B cell (primary cell): ENCODE measurements around the gene ROBO2. TPM values are rescaled to one million over a fixed set of nuclear protein-coding genes. Genes with fewer than 3 reads are reported as not detected.

ENCODE experiments used
- ATAC-seq: fragments of 200-7000 bp; cut with Tn5 transposase; one replicate; pipeline ENCODE4 v1.10.0; 2021; ENCODE audit warnings: low read depth, mild to moderate bottlenecking, moderate number of reproducible peaks, moderate library complexity
- CTCF ChIA-PET: fragments of 350-600 bp; sonication (Branson Sonifier 250); formaldehyde crosslinking; loops from one replicate; lab custom pipeline; 2021; ENCODE audit warnings: antibody characterized with exemption, inconsistent platforms; lab: Charles Lee
- POLR2A ChIA-PET: fragments of 350-600 bp; sonication (Branson Sonifier 250); formaldehyde crosslinking; loops from one replicate; lab custom pipeline; 2021; ENCODE audit warnings: antibody characterized with exemption; lab: Charles Lee
- DNase-seq: peaks from one replicate; pipeline ENCODE4 v3.0.0; 2013
- H2AFZ ChIP-seq: 2 replicates; pipeline ENCODE4 v1.6.1; 2012; ENCODE audit warnings: mild to moderate bottlenecking, low read depth, low read length; ENCODE audit not compliant: insufficient read depth, poor library complexity, severe bottlenecking
- H3K27ac ChIP-seq, 2 donors: 1 replicate in 1 of 2; 2 replicates in 1 of 2; pipeline ENCODE4 v1.5.1; 2012 to 2013; ENCODE audit warnings: low read length in 2 of 2, mild to moderate bottlenecking in 2 of 2, moderate library complexity in 1 of 2
- H3K27me3 ChIP-seq, 4 experiments: fragments of 200-600 bp in 1 of 4; sonication (generic) in 1 of 4; replicated peaks in 1 of 4; 1 replicate in 2 of 4; 2 replicates in 2 of 4; pipeline versions ENCODE4 v1.6.1 to v1.7.0; 2013 to 2016; ENCODE audit warnings: low read length in 3 of 4, mild to moderate bottlenecking in 2 of 4, mixed read lengths in 1 of 4, moderate library complexity in 1 of 4; ENCODE audit not compliant: insufficient read depth in 4 of 4, control insufficient read depth in 3 of 4; ENCODE audit errors: control extremely low read depth in 1 of 4
- H3K36me3 ChIP-seq, 2 experiments: replicated peaks in 1 of 2; 1 replicate in 1 of 2; 2 replicates in 1 of 2; pipeline versions ENCODE4 v1.6.1 to v1.7.1; 2013; ENCODE audit warnings: low read length in 1 of 2; ENCODE audit not compliant: insufficient read depth in 2 of 2, control insufficient read depth in 1 of 2; ENCODE audit errors: control extremely low read depth in 1 of 2, extremely low read depth in 1 of 2
- H3K4me1 ChIP-seq, 2 donors: fragments of 200-600 bp in 1 of 2; sonication (generic) in 1 of 2; 1 replicate in 1 of 2; 2 replicates in 1 of 2; pipeline versions ENCODE4 v1.5.1 to v1.6.1; 2013 to 2017; ENCODE audit warnings: low read length in 2 of 2; ENCODE audit not compliant: control insufficient read depth in 2 of 2, insufficient read depth in 2 of 2
- H3K4me2 ChIP-seq: replicated peaks from 2 replicates; pipeline ENCODE3; 2012; ENCODE audit warnings: mild to moderate bottlenecking, low read depth, low read length; ENCODE audit not compliant: poor library complexity, severe bottlenecking
- H3K4me3 ChIP-seq, 5 experiments: fragments of 200-600 bp in 1 of 5; sonication (generic) in 1 of 5; 1 replicate in 3 of 5; 2 replicates in 2 of 5; pipeline versions ENCODE4 v1.5.1 to v1.7.0; 2011 to 2016; ENCODE audit warnings: low read length in 4 of 5, mild to moderate bottlenecking in 4 of 5, low read depth in 2 of 5, control low read depth in 1 of 5, moderate library complexity in 1 of 5; ENCODE audit not compliant: insufficient read depth in 1 of 5; ENCODE audit errors: control extremely low read depth in 1 of 5, extremely low read depth in 1 of 5
- H3K79me2 ChIP-seq: fragments of 200-600 bp; sonication (generic); one replicate; pipeline ENCODE4 v1.6.0; 2016; ENCODE audit warnings: low read length; ENCODE audit not compliant: control insufficient read depth, insufficient read depth
- H3K9ac ChIP-seq: fragments of 200-600 bp; sonication (generic); 2 replicates; pipeline ENCODE4 v1.6.1; 2017; ENCODE audit warnings: mild to moderate bottlenecking, low read length, moderate library complexity
- H3K9me3 ChIP-seq, 3 donors: one replicate each; pipeline versions ENCODE4 v1.6.1 to v1.7.1; 2013; ENCODE audit warnings: low read length in 2 of 3; ENCODE audit not compliant: control insufficient read depth in 2 of 3, insufficient read depth in 1 of 3; ENCODE audit errors: control extremely low read depth in 1 of 3
- H4K20me1 ChIP-seq: 2 replicates; pipeline ENCODE4 v1.6.0; 2012; ENCODE audit warnings: mild to moderate bottlenecking, low read length; ENCODE audit not compliant: insufficient read depth, control insufficient read depth, poor library complexity, severe bottlenecking
- H3K27ac Mint-ChIP-seq: one replicate; pipeline ENCODE4 v1.8.0; 2021; ENCODE audit warnings: mixed read lengths
- H3K27me3 Mint-ChIP-seq: one replicate; pipeline ENCODE4 v1.8.0; 2021; ENCODE audit warnings: mixed read lengths
- H3K4me1 Mint-ChIP-seq: one replicate; pipeline ENCODE4 v1.8.0; 2021; ENCODE audit warnings: mixed read lengths
- H3K4me3 Mint-ChIP-seq: one replicate; pipeline ENCODE4 v1.8.0; 2021; ENCODE audit warnings: mixed read lengths
- H3K9me3 Mint-ChIP-seq: one replicate; pipeline ENCODE4 v1.8.0; 2022; ENCODE audit warnings: mixed read lengths; ENCODE audit not compliant: insufficient read depth
- CTCF ChIP-seq: fragments of 200-600 bp; IDR thresholded peaks from one replicate; pipeline ENCODE4 v1.8.0; 2022; ENCODE audit warnings: antibody characterized with exemption, mild to moderate bottlenecking
- EZH2 ChIP-seq: IDR thresholded peaks from 2 replicates; pipeline ENCODE4 v1.6.1; 2012; ENCODE audit warnings: borderline replicate concordance, low read depth, mild to moderate bottlenecking, moderate library complexity, low read length; ENCODE audit not compliant: insufficient read depth, poor library complexity, severe bottlenecking
- WGBS: methylation state at CpG from one replicate; pipeline ENCODE4 v1.1.5; 2013; ENCODE audit warnings: missing lambda C conversion rate; ENCODE audit not compliant: insufficient coverage; 5-methylcytosine and 5-hydroxymethylcytosine counted together
- intact Hi-C: fragments of 100-400 bp; cut with micrococcal nuclease; formaldehyde crosslinking; loops from one replicate; pipeline ENCODE4 v1.10.0; 2022
- polyA plus RNA-seq: library from polyadenylated mRNA; depleted of rRNA; stranded (reverse); fragments of >200 nt; gene quantifications from 2 replicates; pipeline ENCODE4 v1.2.3, GENCODE V29; 2012
- total RNA-seq, 2 donors: library from RNA; stranded (reverse); fragments of 120-200 nt in 1 of 2; gene quantifications; 1 replicate in 1 of 2; 2 replicates in 1 of 2; pipeline versions ENCODE4 v1.2.3 to v1.2.4, GENCODE V29; 2013 to 2022

Gene ROBO2
- total and polyA plus RNA-seq, 2 donors (not counting 1 experiment from before 2014, with no cell fraction given) = not detected

- no peak overlapping the region for H2AFZ ChIP-seq
- Mint-ChIP-seq H3K27me3 (no peaks in the 10 kb centered on the region), H3K27ac (no peak overlapping the region), H3K9me3 (peaks cover 8% of the 10 kb centered on the region), H3K4me3 (no peak overlapping the region), H3K4me1 (no peaks in the 10 kb centered on the region)
- H3K27ac ChIP-seq = no peak overlapping the region
- H3K9ac ChIP-seq = no peak overlapping the region
- POLR2A ChIA-PET = no interaction called here
- no peak overlapping the region for H3K4me3 ChIP-seq
- no peaks in the 10 kb centered on the region for H4K20me1 ChIP-seq
- H3K36me3 ChIP-seq = no peaks in the 10 kb centered on the region
- no peaks in the 10 kb centered on the region for H3K79me2 ChIP-seq
- no peaks in the 10 kb centered on the region for H3K4me1 ChIP-seq
- H3K9me3 ChIP-seq = no peaks in the 10 kb centered on the region
- CTCF ChIA-PET = no interaction called here
- intact Hi-C loops = no loop called here
- TF ChIP-seq CTCF (no peak), EZH2 (no peak)
- DNase-seq = no peak
- no peak overlapping the region for H3K4me2 ChIP-seq
- no peaks in the 10 kb centered on the region for H3K27me3 ChIP-seq
- ATAC-seq = no peak
These were observed 386.6 kb downstream of the ROBO2 start for GRCh38 chr3:77426531-77426930.

GRCh38 chr3:77427528-77427927, 387.6 kb downstream of the ROBO2 start:
- CTCF ChIA-PET = no interaction called here
- DNase-seq (no peak), ATAC-seq (no peak)
- H3K4me3 ChIP-seq = no peak overlapping the region
- no peak overlapping the region for H3K4me3 Mint-ChIP-seq
- no peaks in the 10 kb centered on the region for H3K27me3 ChIP-seq
- POLR2A ChIA-PET = no interaction called here
- peaks cover 4% of the 10 kb centered on the region for H3K9me3 Mint-ChIP-seq
- H3K4me1 ChIP-seq = no peaks in the 10 kb centered on the region
- H3K4me1 Mint-ChIP-seq = no peaks in the 10 kb centered on the region
- intact Hi-C loops = no loop called here
- H3K27ac Mint-ChIP-seq = no peak overlapping the region
- H3K36me3 ChIP-seq = no peaks in the 10 kb centered on the region
- no peaks in the 10 kb centered on the region for H3K79me2 ChIP-seq
- no peak overlapping the region for H3K4me2 ChIP-seq
- no peak for TF ChIP-seq EZH2
- TF ChIP-seq CTCF = no peak
- H3K27ac ChIP-seq = no peak overlapping the region
- no peak overlapping the region for H2AFZ ChIP-seq
- no CpG with 5 or more reads among the region's 3 CpGs for WGBS
- no peaks in the 10 kb centered on the region for H3K9me3 ChIP-seq
- no peak overlapping the region for H3K9ac ChIP-seq
- H3K27me3 Mint-ChIP-seq = no peaks in the 10 kb centered on the region
- H4K20me1 ChIP-seq = no peaks in the 10 kb centered on the region
